Keratinocyte (primary cell): ENCODE measurements around the gene RAB6D. TPM values are rescaled to one million over a fixed set of nuclear protein-coding genes. Genes with fewer than 3 reads are reported as not detected.
"Not testable (repeated sequence)": the region's sequence is repeated elsewhere in the genome, so short reads cannot be mapped to it uniquely, and the experiment has no call there.

Experiments
- DNase-seq: peaks from one replicate; pipeline ENCODE4 v3.0.0-alpha.2; 2011; ENCODE audit warnings: low read depth, missing footprints, low spot score
- FAIRE-seq: peaks from 2 replicates; lab custom pipeline; 2011; peaks lifted over from hg19 to GRCh38; lab: Jason Lieb, UNC
- H2AFZ ChIP-seq: 2 replicates; pipeline ENCODE4 v1.6.0; 2012; ENCODE audit warnings: low read length, control low read depth, inconsistent platforms; ENCODE audit not compliant: control insufficient read depth
- H3K27ac ChIP-seq: 2 replicates; pipeline ENCODE4 v1.5.1; 2011; ENCODE audit warnings: low read length; ENCODE audit not compliant: control insufficient read depth, insufficient read depth
- H3K27me3 ChIP-seq: 3 replicates; pipeline ENCODE4 v1.6.0; 2011; ENCODE audit warnings: low read length; ENCODE audit not compliant: control insufficient read depth, insufficient read depth; ENCODE audit errors: extremely low read depth
- H3K36me3 ChIP-seq, 2 experiments: 2 replicates in 1 of 2; 3 replicates in 1 of 2; pipeline ENCODE4 v1.5.1; 2011; ENCODE audit warnings: low read length in 2 of 2, mild to moderate bottlenecking in 1 of 2; ENCODE audit not compliant: control insufficient read depth in 2 of 2, insufficient read depth in 2 of 2; ENCODE audit errors: extremely low read depth in 1 of 2
- H3K4me1 ChIP-seq: 3 replicates; pipeline ENCODE4 v1.5.1; 2011; ENCODE audit warnings: low read length; ENCODE audit not compliant: control insufficient read depth, insufficient read depth; ENCODE audit errors: extremely low read depth
- H3K4me2 ChIP-seq: 3 replicates; pipeline ENCODE4 v1.6.0; 2011; ENCODE audit warnings: low read depth, low read length; ENCODE audit not compliant: control insufficient read depth, insufficient read depth; ENCODE audit errors: extremely low read depth
- H3K4me3 ChIP-seq, 3 experiments: fragments of 200-600 bp in 1 of 3; sonication (generic) in 1 of 3; 2 replicates in 2 of 3; 3 replicates in 1 of 3; pipeline ENCODE4 v1.5.1; 2011 to 2016; ENCODE audit warnings: low read length in 3 of 3, mild to moderate bottlenecking in 3 of 3, control low read depth in 2 of 3, inconsistent platforms in 1 of 3, low read depth in 1 of 3, mixed read lengths in 1 of 3, mixed run types in 1 of 3, moderate library complexity in 1 of 3; ENCODE audit not compliant: control insufficient read depth in 2 of 3, insufficient read depth in 2 of 3; ENCODE audit errors: extremely low read depth in 1 of 3
- H3K79me2 ChIP-seq: 2 replicates; pipeline ENCODE4 v1.6.0; 2012; ENCODE audit warnings: low read length; ENCODE audit not compliant: control insufficient read depth, insufficient read depth
- H3K9ac ChIP-seq: 3 replicates; pipeline ENCODE4 v1.6.0; 2011; ENCODE audit warnings: low read length; ENCODE audit not compliant: control insufficient read depth, insufficient read depth; ENCODE audit errors: extremely low read depth
- H3K9me1 ChIP-seq: 3 replicates; pipeline ENCODE4 v1.6.0; 2011; ENCODE audit warnings: low read length; ENCODE audit not compliant: control insufficient read depth, insufficient read depth; ENCODE audit errors: extremely low read depth
- H3K9me3 ChIP-seq: 2 replicates; pipeline ENCODE4 v1.5.1; 2012; ENCODE audit warnings: low read depth, low read length; ENCODE audit not compliant: control insufficient read depth
- H4K20me1 ChIP-seq: 3 replicates; pipeline ENCODE4 v1.6.0; 2011; ENCODE audit warnings: low read length; ENCODE audit not compliant: control insufficient read depth, insufficient read depth; ENCODE audit errors: extremely low read depth
- CTCF ChIP-seq, 3 experiments: IDR thresholded peaks in 1 of 3; conservative IDR thresholded peaks in 1 of 3; optimal IDR thresholded peaks in 1 of 3; 2 replicates in 2 of 3; 3 replicates in 1 of 3; pipeline versions ENCODE3 to v1.5.1; 2011; ENCODE audit warnings: low read length in 3 of 3, mild to moderate bottlenecking in 3 of 3, moderate library complexity in 2 of 3, control low read depth in 1 of 3, inconsistent platforms in 1 of 3; ENCODE audit not compliant: insufficient read depth in 2 of 3; ENCODE audit errors: extremely low read depth in 1 of 3
- EZH2 ChIP-seq: IDR thresholded peaks from one replicate; pipeline ENCODE4 v1.6.1; 2012; ENCODE audit warnings: inconsistent platforms, mild to moderate bottlenecking, low read length, moderate library complexity
- dilution Hi-C: fragments of 300-500 bp; cut with MboI; formaldehyde crosslinking; loops from one replicate; pipeline ENCODE4 v1.7.0; 2020; ENCODE audit warnings: low sequenced_read_pairs; ENCODE audit not compliant: extremely low pct_ligation_motif_present
- polyA plus RNA-seq, 5 experiments: library from polyadenylated mRNA; depleted of rRNA in 3 of 5; stranded (reverse) in 3 of 5; stranded (forward) in 1 of 5; unstranded in 1 of 5; fragments of >200 nt; gene quantifications; 1 replicate in 1 of 5; 2 replicates in 3 of 5; 3 replicates in 1 of 5; pipeline versions ENCODE4 v1.2.1 to v1.2.3, GENCODE V29; 2011 to 2012; ENCODE audit warnings: missing spikeins in 2 of 5, low read depth in 1 of 5, low replicate concordance in 1 of 5

The RAB6D gene
- polyA plus RNA-seq, 1 donor (not counting 4 experiments of a cell fraction or from before 2014, with no cell fraction given) = 0.05 TPM

GRCh38 chr2:131402320-131403039, 38.5 kb upstream of the RAB6D start:
- no peaks in the 10 kb centered on the region for H3K4me1 ChIP-seq
- H3K27me3 ChIP-seq = peaks cover 11% of the 10 kb centered on the region
- no peaks in the 10 kb centered on the region for H3K9me3 ChIP-seq
- H3K4me3 ChIP-seq = no peak overlapping the region
- no peak overlapping the region for H3K9ac ChIP-seq
- no peaks in the 10 kb centered on the region for H3K36me3 ChIP-seq
- H3K27ac ChIP-seq = no peak overlapping the region
- dilution Hi-C loops = no loop called here
- no peaks in the 10 kb centered on the region for H3K79me2 ChIP-seq
- H3K4me2 ChIP-seq = no peak overlapping the region
- DNase-seq = no peak
- FAIRE-seq = no peak
- H3K9me1 ChIP-seq = no peaks in the 10 kb centered on the region
- no peak overlapping the region for H2AFZ ChIP-seq
- H4K20me1 ChIP-seq = peaks cover 2% of the 10 kb centered on the region
- TF ChIP-seq CTCF (optimal IDR thresholded peaks at IDR 0.05 in 1 of 3, IDR thresholded peaks at IDR 0.05 in 1 of 3, conservative IDR thresholded peaks at IDR 0.05 in 1 of 3; ENCODE audit: extremely low read depth in 1 of 3, insufficient read depth in 2 of 3, low read length in 3 of 3) (no peak), EZH2 (no peak)

GRCh38 chr2:131400849-131401248, 36.9 kb upstream of the RAB6D start:
- TF ChIP-seq CTCF (optimal IDR thresholded peaks at IDR 0.05 in 1 of 3, IDR thresholded peaks at IDR 0.05 in 1 of 3, conservative IDR thresholded peaks at IDR 0.05 in 1 of 3; ENCODE audit: extremely low read depth in 1 of 3, insufficient read depth in 2 of 3, low read length in 3 of 3) (no peak), EZH2 (no peak)
- FAIRE-seq = peak; percentile 34

DNA sequence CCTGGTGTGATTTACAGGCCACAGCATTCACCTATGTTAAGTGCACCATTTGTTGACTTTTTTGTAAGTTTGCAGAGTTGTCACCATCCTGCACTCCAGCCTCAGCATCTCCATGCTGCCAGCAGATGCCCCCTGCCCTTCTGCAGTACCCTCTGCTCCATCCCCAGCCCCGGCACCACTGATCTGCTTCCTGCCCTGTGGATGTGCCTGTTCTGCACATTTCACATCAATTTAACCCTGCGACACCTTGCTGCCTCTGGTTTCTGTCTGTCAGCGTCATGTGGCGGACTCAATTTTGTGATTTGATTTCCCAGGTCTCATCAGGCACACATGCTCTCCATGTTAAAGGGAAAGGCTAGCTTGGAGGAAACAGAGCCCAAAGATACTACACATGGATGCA, 36.5 kb upstream of the RAB6D start:
- H3K9ac ChIP-seq, dilution Hi-C loops, H2AFZ ChIP-seq, H3K4me2 ChIP-seq, FAIRE-seq, H4K20me1 ChIP-seq, H3K4me3 ChIP-seq, H3K36me3 ChIP-seq, H3K79me2 ChIP-seq, H3K4me1 ChIP-seq, H3K27ac ChIP-seq, DNase-seq, H3K9me1 ChIP-seq, H3K9me3 ChIP-seq: not testable (repeated sequence)
- peaks cover 11% of the 10 kb centered on the region for H3K27me3 ChIP-seq

More at GRCh38 chr2:131400849-131401248, 36.9 kb upstream of the RAB6D start:
- DNase-seq = no peak
- H3K9me1 ChIP-seq = no peaks in the 10 kb centered on the region
- H3K36me3 ChIP-seq = no peaks in the 10 kb centered on the region
- no peak overlapping the region for H2AFZ ChIP-seq
- H3K9ac ChIP-seq = no peak overlapping the region
- H3K9me3 ChIP-seq = no peaks in the 10 kb centered on the region
- dilution Hi-C loops = no loop called here
- H4K20me1 ChIP-seq = peaks cover 2% of the 10 kb centered on the region
- no peaks in the 10 kb centered on the region for H3K4me1 ChIP-seq
- H3K27ac ChIP-seq = no peak overlapping the region
- peaks cover 11% of the 10 kb centered on the region for H3K27me3 ChIP-seq
- no peak overlapping the region for H3K4me3 ChIP-seq
- no peak overlapping the region for H3K4me2 ChIP-seq
- H3K79me2 ChIP-seq = no peaks in the 10 kb centered on the region

- H3K4me2 ChIP-seq, H3K27ac ChIP-seq, FAIRE-seq, dilution Hi-C loops, H3K36me3 ChIP-seq, H3K4me3 ChIP-seq, H3K9me3 ChIP-seq, H4K20me1 ChIP-seq, H3K9ac ChIP-seq, H3K79me2 ChIP-seq, DNase-seq, H3K4me1 ChIP-seq, H3K9me1 ChIP-seq, H2AFZ ChIP-seq: not testable (repeated sequence)
- H3K27me3 ChIP-seq = peaks cover 18% of the 10 kb centered on the region
Observed at GRCh38 chr2:131396209-131396608, 32.2 kb upstream of the RAB6D start.
